Neural crest cell (in vitro differentiated cells): ENCODE results near the gene PRDX4. TPM values are rescaled to one million over a fixed set of nuclear protein-coding genes. Genes with fewer than 3 reads are reported as not detected.

Experiments
- DNase-seq: peaks from one replicate; pipeline ENCODE4 v3.0.0; 2021; ENCODE audit warnings: low read depth, mixed read lengths, low spot score
- H3K27ac Mint-ChIP-seq: one replicate; pipeline ENCODE4 v1.8.0; 2021; ENCODE audit warnings: mild to moderate bottlenecking, mixed read lengths; ENCODE audit not compliant: unreplicated experiment
- H3K27me3 Mint-ChIP-seq: 2 replicates; pipeline ENCODE4 v1.8.0; 2021; ENCODE audit warnings: low read depth, mild to moderate bottlenecking, mixed read lengths
- H3K36me3 Mint-ChIP-seq: 2 replicates; pipeline ENCODE4 v1.8.0; 2021; ENCODE audit warnings: low read depth, mild to moderate bottlenecking, mixed read lengths
- H3K4me1 Mint-ChIP-seq: 2 replicates; pipeline ENCODE4 v1.8.0; 2021; ENCODE audit warnings: mixed read lengths
- H3K4me3 Mint-ChIP-seq: one replicate; pipeline ENCODE4 v1.8.0; 2021; ENCODE audit warnings: mild to moderate bottlenecking, mixed read lengths
- H3K9me3 Mint-ChIP-seq: 2 replicates; pipeline ENCODE4 v1.8.0; 2021; ENCODE audit warnings: mixed read lengths
- total RNA-seq: library from RNA; stranded (reverse); gene quantifications from 2 replicates; pipeline ENCODE4 v1.2.1, GENCODE V29; 2021
- TF ChIP-seq, protein P1 (sequence below): fragments of 200-600 bp; sonication (generic); conservative IDR thresholded peaks from 2 replicates; pipeline ENCODE4 v1.5.0; 2021; ENCODE audit warnings: antibody characterized with exemption, mild to moderate bottlenecking

PRDX4 gene
- total RNA-seq, 1 donor from 2014 or later, result 168 TPM

DNA sequence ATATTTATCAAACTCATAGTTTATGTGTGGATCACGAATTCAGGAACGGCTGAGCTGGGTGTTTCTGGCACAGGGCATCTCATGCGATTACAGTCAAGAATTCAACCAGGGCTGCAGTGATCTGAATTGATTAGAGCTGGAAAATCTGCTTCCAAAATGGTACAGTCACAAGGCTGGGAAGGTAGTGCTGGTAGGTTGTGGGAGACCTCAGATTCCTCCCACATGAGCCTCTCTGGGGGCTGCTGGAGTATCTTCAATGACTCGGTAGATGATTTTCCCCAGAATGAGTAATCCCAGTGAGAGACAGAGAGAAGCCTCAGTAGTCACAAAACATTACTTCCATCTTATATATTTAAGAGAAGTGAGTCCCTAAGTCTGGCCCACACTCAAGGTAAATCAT is 36.2 kb upstream of the PRDX4 start:
- no peak for DNase-seq

DNA sequence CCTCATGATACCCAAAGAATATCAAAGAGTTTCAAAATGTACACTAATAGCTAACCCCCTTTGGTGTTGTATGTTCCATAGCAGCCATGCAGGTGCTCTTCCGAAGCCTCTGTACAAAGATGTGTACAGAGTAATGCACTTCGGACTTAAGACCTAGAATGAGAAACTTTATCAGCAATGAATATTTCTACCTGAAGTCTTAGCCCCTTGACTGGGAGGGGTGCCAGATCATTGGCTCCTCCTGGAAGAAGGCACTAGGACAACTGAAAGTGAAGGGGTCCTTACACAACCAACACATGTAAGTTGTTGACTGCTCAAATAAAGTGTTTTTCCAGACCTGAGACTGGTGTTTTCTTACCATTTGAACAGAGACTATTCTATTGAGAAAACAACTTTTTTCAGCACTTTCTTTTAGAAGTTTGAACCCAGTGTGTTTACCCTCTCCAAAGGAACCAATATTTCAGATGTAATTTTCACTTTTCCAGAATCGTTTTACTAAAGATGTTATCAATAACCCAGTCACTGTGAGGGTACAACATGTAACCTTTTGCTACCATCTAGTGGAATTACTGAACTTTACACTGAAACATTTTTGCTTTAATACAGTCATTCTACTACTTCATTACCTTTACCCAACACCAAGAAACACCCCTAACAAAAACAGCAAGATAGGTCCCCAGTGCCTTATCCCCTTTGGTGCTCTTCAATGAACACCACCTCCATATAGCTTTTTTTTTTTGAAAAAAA is 33.3 kb upstream of the PRDX4 start:
- peaks cover 3% of the 10 kb centered on the region for H3K9me3 Mint-ChIP-seq

More for the DNA sequence above, 36.2 kb upstream of the PRDX4 start:
- Mint-ChIP-seq H3K27me3 (no peaks in the 10 kb centered on the region), H3K27ac (no peak overlapping the region), H3K9me3 (no peaks in the 10 kb centered on the region), H3K4me1 (no peaks in the 10 kb centered on the region), H3K36me3 (no peaks in the 10 kb centered on the region), H3K4me3 (no peak overlapping the region)
- TF ChIP-seq, protein P1, sequence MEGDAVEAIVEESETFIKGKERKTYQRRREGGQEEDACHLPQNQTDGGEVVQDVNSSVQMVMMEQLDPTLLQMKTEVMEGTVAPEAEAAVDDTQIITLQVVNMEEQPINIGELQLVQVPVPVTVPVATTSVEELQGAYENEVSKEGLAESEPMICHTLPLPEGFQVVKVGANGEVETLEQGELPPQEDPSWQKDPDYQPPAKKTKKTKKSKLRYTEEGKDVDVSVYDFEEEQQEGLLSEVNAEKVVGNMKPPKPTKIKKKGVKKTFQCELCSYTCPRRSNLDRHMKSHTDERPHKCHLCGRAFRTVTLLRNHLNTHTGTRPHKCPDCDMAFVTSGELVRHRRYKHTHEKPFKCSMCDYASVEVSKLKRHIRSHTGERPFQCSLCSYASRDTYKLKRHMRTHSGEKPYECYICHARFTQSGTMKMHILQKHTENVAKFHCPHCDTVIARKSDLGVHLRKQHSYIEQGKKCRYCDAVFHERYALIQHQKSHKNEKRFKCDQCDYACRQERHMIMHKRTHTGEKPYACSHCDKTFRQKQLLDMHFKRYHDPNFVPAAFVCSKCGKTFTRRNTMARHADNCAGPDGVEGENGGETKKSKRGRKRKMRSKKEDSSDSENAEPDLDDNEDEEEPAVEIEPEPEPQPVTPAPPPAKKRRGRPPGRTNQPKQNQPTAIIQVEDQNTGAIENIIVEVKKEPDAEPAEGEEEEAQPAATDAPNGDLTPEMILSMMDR, result no peak

DNA sequence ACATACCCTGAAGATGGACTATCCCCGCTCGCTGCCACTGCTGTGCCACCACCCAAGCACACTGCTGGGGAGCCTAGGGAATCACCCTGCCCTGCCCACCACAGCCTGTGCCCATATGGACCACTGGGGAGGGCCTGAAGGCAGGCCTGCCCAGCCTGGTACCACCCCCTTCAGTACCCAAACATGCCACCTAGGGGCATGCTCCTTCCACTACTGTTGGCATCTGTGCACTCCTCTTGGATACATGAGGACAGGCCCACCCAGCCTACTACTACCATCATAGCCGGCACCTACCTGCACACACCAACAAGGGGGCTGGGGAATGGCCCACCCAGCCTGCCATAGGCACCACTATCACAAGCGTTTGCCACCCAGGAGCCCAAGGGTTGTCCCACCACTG is 30.1 kb upstream of the PRDX4 start:
- H3K4me3 Mint-ChIP-seq, result no peak overlapping the region
- no peak overlapping the region for H3K27ac Mint-ChIP-seq
- H3K9me3 Mint-ChIP-seq, result peaks cover 10% of the 10 kb centered on the region
- no peak for DNase-seq
- TF ChIP-seq, protein P1, result no peak
- no peaks in the 10 kb centered on the region for H3K36me3 Mint-ChIP-seq
- H3K4me1 Mint-ChIP-seq, result no peaks in the 10 kb centered on the region
- H3K27me3 Mint-ChIP-seq, result peaks cover 4% of the 10 kb centered on the region

More for the DNA sequence above, 33.3 kb upstream of the PRDX4 start:
- no peak for DNase-seq
- H3K36me3 Mint-ChIP-seq, result no peaks in the 10 kb centered on the region
- H3K4me3 Mint-ChIP-seq, result no peak overlapping the region
- H3K4me1 Mint-ChIP-seq, result no peaks in the 10 kb centered on the region
- TF ChIP-seq, protein P1, result peak; percentile 54
- peak overlapping the region; percentile 59 for H3K27ac Mint-ChIP-seq
- no peaks in the 10 kb centered on the region for H3K27me3 Mint-ChIP-seq

GRCh38 chrX:23643020-23643419 is 24.3 kb upstream of the PRDX4 start:
- H3K9me3 Mint-ChIP-seq, result peaks cover 10% of the 10 kb centered on the region
- no peak overlapping the region for H3K27ac Mint-ChIP-seq
- no peaks in the 10 kb centered on the region for H3K36me3 Mint-ChIP-seq
- TF ChIP-seq, protein P1, result no peak
- DNase-seq, result no peak
- peaks cover 5% of the 10 kb centered on the region for H3K27me3 Mint-ChIP-seq
- H3K4me3 Mint-ChIP-seq, result no peak overlapping the region
- H3K4me1 Mint-ChIP-seq, result no peaks in the 10 kb centered on the region

- Mint-ChIP-seq H3K27ac (no peak overlapping the region), H3K36me3 (no peaks in the 10 kb centered on the region), H3K4me3 (no peak overlapping the region), H3K4me1 (no peaks in the 10 kb centered on the region), H3K9me3 (peaks cover 7% of the 10 kb centered on the region), H3K27me3 (peaks cover 12% of the 10 kb centered on the region)
- TF ChIP-seq, protein P1, result no peak
- DNase-seq, result no peak
Observed at GRCh38 chrX:23644744-23645143, 22.5 kb upstream of the PRDX4 start.
